VCaP (cell line): Measurements from ENCODE around the gene RMI1.
"Not testable (repeated sequence)": the region's sequence is repeated elsewhere in the genome, so short reads cannot be mapped to it uniquely, and the experiment has no call there.

Experiments used
- H3K27ac ChIP-seq: fragments of 450-650 bp; 2 replicates; pipeline ENCODE4 v1.5.1; 2017
- TF ChIP-seq, protein P1 (sequence below): fragments of 450-650 bp; conservative IDR thresholded peaks from 2 replicates; pipeline ENCODE4 v1.5.1; 2017; ENCODE audit warnings: mild to moderate bottlenecking, moderate library complexity

RMI1 gene

DNA sequence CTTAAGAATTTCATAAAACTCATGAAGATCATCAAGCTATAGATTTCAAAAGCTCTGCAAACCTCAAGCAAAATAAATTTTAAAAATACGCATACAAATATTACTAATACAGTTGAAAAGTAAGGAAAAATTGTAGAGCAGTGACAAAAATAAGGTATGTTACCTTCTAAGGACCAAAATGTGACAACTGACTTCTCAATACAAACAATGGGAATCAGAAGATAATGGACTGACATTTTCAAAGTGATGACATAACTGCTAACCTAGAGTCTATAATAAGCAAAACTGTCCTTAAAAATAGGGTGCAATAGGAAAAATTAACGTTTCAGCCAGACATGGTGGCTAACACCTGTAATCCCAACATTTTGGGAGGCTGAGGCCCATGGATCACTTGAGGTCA, 27.1 kb downstream of the RMI1 start:
- no peak overlapping the region for H3K27ac ChIP-seq
- TF ChIP-seq, protein P1, sequence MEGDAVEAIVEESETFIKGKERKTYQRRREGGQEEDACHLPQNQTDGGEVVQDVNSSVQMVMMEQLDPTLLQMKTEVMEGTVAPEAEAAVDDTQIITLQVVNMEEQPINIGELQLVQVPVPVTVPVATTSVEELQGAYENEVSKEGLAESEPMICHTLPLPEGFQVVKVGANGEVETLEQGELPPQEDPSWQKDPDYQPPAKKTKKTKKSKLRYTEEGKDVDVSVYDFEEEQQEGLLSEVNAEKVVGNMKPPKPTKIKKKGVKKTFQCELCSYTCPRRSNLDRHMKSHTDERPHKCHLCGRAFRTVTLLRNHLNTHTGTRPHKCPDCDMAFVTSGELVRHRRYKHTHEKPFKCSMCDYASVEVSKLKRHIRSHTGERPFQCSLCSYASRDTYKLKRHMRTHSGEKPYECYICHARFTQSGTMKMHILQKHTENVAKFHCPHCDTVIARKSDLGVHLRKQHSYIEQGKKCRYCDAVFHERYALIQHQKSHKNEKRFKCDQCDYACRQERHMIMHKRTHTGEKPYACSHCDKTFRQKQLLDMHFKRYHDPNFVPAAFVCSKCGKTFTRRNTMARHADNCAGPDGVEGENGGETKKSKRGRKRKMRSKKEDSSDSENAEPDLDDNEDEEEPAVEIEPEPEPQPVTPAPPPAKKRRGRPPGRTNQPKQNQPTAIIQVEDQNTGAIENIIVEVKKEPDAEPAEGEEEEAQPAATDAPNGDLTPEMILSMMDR, result no peak

DNA sequence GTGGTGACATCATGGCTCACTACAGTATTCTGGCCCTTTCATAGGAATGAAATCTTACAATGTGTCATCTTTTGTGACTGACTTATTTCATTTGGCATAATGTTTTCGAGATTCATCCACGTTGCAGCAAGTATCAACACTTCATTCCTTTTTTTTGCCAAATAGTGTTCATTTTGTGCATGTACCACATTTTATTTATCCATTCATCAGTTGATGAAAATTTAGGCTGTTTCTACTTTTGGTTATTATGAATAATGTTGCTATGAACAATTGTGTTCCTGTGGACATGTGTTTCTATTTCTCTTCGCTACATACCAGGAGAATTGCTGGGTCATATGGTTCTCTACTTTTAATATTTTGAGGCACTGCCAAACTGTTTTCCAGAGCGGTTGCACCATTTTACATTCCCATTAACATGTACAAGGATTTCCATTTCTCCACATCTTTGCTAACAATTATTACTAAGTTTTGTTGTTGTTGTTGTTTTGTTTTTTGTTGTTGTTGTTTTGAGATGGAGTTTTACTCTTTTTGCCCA, 43.5 kb downstream of the RMI1 start:
- TF ChIP-seq, protein P1, result no peak

GRCh38 chr9:84027201-84027600, 46.6 kb downstream of the RMI1 start:
- H3K27ac ChIP-seq, result no peak overlapping the region
- TF ChIP-seq, protein P1, result no peak

More for the DNA sequence above, 43.5 kb downstream of the RMI1 start:
- H3K27ac ChIP-seq, result no peak overlapping the region

DNA sequence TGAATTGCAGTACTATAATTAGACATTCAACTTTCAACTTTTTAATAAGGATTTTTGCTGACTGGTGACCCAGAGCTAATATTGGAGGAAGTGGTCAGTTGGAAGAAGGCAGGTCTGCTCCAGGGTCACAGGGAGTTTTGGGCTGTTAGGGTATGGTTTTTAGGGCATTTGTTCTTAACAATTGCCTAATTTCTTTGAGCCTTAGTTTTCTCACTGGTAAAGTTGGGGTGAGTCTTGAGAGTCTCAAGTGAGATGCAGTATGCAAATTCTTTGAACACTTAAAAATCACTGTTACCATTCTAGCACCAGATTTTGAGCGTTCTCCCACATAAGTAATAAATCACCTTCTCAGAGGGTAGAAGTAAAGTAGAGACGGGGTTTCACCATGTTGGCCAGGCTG, 50.9 kb downstream of the RMI1 start:
- TF ChIP-seq, protein P1, result no peak
- H3K27ac ChIP-seq, result no peak overlapping the region

DNA sequence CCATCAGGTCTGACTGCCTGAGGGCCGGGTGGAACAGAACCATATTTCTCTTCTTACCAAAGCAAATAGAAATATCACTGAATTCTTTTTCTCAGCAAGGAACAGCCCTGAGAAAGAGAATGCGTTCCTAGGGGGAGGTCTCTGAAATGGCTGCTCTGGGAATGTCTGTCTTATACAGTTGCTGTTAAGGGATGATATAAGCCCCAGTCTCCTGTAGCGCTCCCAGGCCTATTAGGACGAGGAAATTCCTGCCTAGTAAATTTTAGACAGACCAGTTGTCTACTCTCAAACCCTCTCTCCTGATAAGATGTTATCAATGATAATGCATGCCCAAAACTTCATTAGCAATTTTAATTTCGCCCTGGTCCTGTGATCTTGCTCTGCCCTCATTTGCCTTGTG, 61.3 kb downstream of the RMI1 start:
- H3K27ac ChIP-seq, result not testable (repeated sequence)

GRCh38 chr9:84045481-84046097, 65.0 kb downstream of the RMI1 start:
- no peak overlapping the region for H3K27ac ChIP-seq
- TF ChIP-seq, protein P1, result no peak
